Measurements from ENCODE around the gene POT1. TPM values are rescaled to one million over a fixed set of nuclear protein-coding genes. Genes with fewer than 3 reads are reported as not detected.

POT1 gene
- total and polyA plus RNA-seq, 7 experiments from 2014 or later = 13.1 to 33.8 (median 26.9) TPM

- ChIA-PET POLR2A (no interaction called here), CTCF (interaction anchor here (0.7 kb wide), 1 partner anchor 12 kb away, joined by 3 read pairs; no protein-coding TSS in a partner anchor)
- Mint-ChIP-seq H3K27ac (no peak overlapping the region), H3K9me3 (peaks cover 0 to 6% (median 0%) of the 10 kb centered on the region in 11 donors), H3K36me3 (peaks cover 9 to 64% (median 38%) of the 10 kb centered on the region in 5 donors), H3K4me1 (peaks cover 2 to 19% (median 10%) of the 10 kb centered on the region in 7 donors), H3K27me3 (no peaks in the 10 kb centered on the region), H3K4me3 (no peak overlapping the region)
- H3K9me3 ChIP-seq (ENCODE audit: control insufficient read depth in 2 of 3, low read length in 3 of 3) = no peaks in the 10 kb centered on the region
- H3K4me1 ChIP-seq (ENCODE audit: control insufficient read depth in 2 of 2, insufficient read depth in 2 of 2, low read length in 2 of 2) = no peaks in the 10 kb centered on the region
- peaks cover 0 to 5% (median 4%) of the 10 kb centered on the region in 3 experiments for H3K36me3 ChIP-seq (ENCODE audit: control insufficient read depth in 2 of 3, insufficient read depth in 3 of 3, low read length in 3 of 3)
- no peak overlapping the region for H3K4me3 ChIP-seq (ENCODE audit: low read length)
- no peak for ATAC-seq
- no peak for DNase-seq
- intact Hi-C loops (cut with micrococcal nuclease) = no loop called here
- H3K27ac ChIP-seq (ENCODE audit: low read depth, low read length) = no peak overlapping the region
- no peaks in the 10 kb centered on the region for H3K27me3 ChIP-seq (ENCODE audit: control insufficient read depth in 2 of 2, insufficient read depth in 2 of 2, low read length in 2 of 2)
Observed at GRCh38 chr7:124898531-124898930, 31.1 kb downstream of the POT1 start.

GRCh38 chr7:124896001-124896400 is 33.6 kb downstream of the POT1 start:
- no peaks in the 10 kb centered on the region for H3K4me1 ChIP-seq (ENCODE audit: control insufficient read depth in 2 of 2, insufficient read depth in 2 of 2, low read length in 2 of 2)
- Mint-ChIP-seq H3K27ac (no peak overlapping the region), H3K36me3 (peaks cover 4 to 56% (median 33%) of the 10 kb centered on the region in 5 donors), H3K4me1 (peaks cover 0 to 6% (median 0%) of the 10 kb centered on the region in 7 donors), H3K27me3 (no peaks in the 10 kb centered on the region), H3K9me3 (no peaks in the 10 kb centered on the region), H3K4me3 (no peak overlapping the region)
- no peaks in the 10 kb centered on the region for H3K27me3 ChIP-seq (ENCODE audit: control insufficient read depth in 2 of 2, insufficient read depth in 2 of 2, low read length in 2 of 2)
- H3K9me3 ChIP-seq (ENCODE audit: control insufficient read depth in 2 of 3, low read length in 3 of 3) = no peaks in the 10 kb centered on the region
- no peak overlapping the region for H3K4me3 ChIP-seq (ENCODE audit: low read length)
- POLR2A ChIA-PET = no interaction called here
- H3K27ac ChIP-seq (ENCODE audit: low read depth, low read length) = no peak overlapping the region
- DNase-seq (no peak), ATAC-seq (no peak)
- CTCF ChIA-PET = no interaction called here
- H3K36me3 ChIP-seq (ENCODE audit: control insufficient read depth in 2 of 3, insufficient read depth in 3 of 3, low read length in 3 of 3) = peaks cover 0 to 19% (median 5%) of the 10 kb centered on the region in 3 experiments
- intact Hi-C loops (cut with micrococcal nuclease) = no loop called here

DNA sequence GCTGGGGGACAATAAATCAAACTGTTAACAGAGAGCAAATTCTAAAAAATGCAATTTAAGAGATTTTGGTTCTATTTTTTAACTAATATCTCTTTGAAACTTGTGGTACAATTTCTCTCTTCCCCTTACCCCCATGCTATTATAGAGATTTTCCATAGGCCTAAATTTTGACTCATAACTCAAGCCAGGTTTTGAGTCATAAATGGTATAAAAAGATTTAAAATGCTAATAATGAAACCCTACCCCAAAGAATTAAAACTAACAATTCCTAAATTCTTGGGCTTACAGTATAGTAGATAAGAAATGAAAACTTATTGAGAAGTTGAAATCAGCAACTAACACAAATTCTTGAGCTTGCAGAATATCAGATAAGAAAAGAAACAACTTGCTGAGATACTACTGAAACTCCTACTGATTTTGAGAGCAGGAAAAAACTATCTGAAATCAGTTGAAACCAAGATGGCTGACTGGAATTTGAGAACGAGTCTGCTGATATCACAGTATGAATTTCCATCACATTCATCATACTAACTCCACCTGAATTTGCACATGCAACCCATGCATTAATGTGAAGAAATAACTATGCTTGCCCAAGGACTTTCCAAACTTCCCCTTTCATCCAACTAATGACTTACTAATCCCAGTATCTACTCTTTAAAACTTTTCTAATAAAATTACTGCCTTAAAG is 36.3 kb downstream of the POT1 start:
- Histone ChIP-seq H3K27me3 (ENCODE audit: control insufficient read depth in 2 of 2, insufficient read depth in 2 of 2, low read length in 2 of 2) (no peaks in the 10 kb centered on the region), H3K9me3 (ENCODE audit: control insufficient read depth in 2 of 3, low read length in 3 of 3) (no peaks in the 10 kb centered on the region), H3K36me3 (ENCODE audit: control insufficient read depth in 2 of 3, insufficient read depth in 3 of 3, low read length in 3 of 3) (peaks cover 5 to 23% (median 6%) of the 10 kb centered on the region in 3 experiments), H3K4me3 (ENCODE audit: low read length) (no peak overlapping the region), H3K4me1 (ENCODE audit: control insufficient read depth in 2 of 2, insufficient read depth in 2 of 2, low read length in 2 of 2) (no peaks in the 10 kb centered on the region), H3K27ac (ENCODE audit: low read depth, low read length) (no peak overlapping the region)
- Mint-ChIP-seq H3K9me3 (no peaks in the 10 kb centered on the region), H3K4me3 (no peak overlapping the region), H3K36me3 (peaks cover 4 to 65% (median 49%) of the 10 kb centered on the region in 5 donors), H3K27me3 (no peaks in the 10 kb centered on the region), H3K4me1 (peaks cover 0 to 4% (median 0%) of the 10 kb centered on the region in 7 donors), H3K27ac (no peak overlapping the region)
- ChIA-PET POLR2A (no interaction called here), CTCF (no interaction called here)
- intact Hi-C loops (cut with micrococcal nuclease) = no loop called here
- DNase-seq = no peak
- no peak for ATAC-seq

GRCh38 chr7:124887247-124887646 is 42.4 kb downstream of the POT1 start:
- Histone ChIP-seq H3K27ac (ENCODE audit: low read depth, low read length) (no peak overlapping the region), H3K4me3 (ENCODE audit: low read length) (no peak overlapping the region), H3K36me3 (ENCODE audit: control insufficient read depth in 2 of 3, insufficient read depth in 3 of 3, low read length in 3 of 3) (peaks cover 0 to 15% (median 6%) of the 10 kb centered on the region in 3 experiments), H3K27me3 (ENCODE audit: control insufficient read depth in 2 of 2, insufficient read depth in 2 of 2, low read length in 2 of 2) (no peaks in the 10 kb centered on the region), H3K9me3 (ENCODE audit: control insufficient read depth in 2 of 3, low read length in 3 of 3) (no peaks in the 10 kb centered on the region), H3K4me1 (ENCODE audit: control insufficient read depth in 2 of 2, insufficient read depth in 2 of 2, low read length in 2 of 2) (no peaks in the 10 kb centered on the region)
- Mint-ChIP-seq H3K27me3 (no peaks in the 10 kb centered on the region), H3K9me3 (no peaks in the 10 kb centered on the region), H3K27ac (no peak overlapping the region), H3K36me3 (peaks cover 4 to 35% (median 28%) of the 10 kb centered on the region in 5 donors), H3K4me3 (no peak overlapping the region), H3K4me1 (no peaks in the 10 kb centered on the region)
- intact Hi-C loops (cut with micrococcal nuclease) = no loop called here
- POLR2A ChIA-PET = no interaction called here
- no peak for ATAC-seq
- CTCF ChIA-PET = no interaction called here
- no peak for DNase-seq

GRCh38 chr7:124881981-124882380 is 47.6 kb downstream of the POT1 start:
- POLR2A ChIA-PET = no interaction called here

GRCh38 chr7:124879771-124880170 is 49.9 kb downstream of the POT1 start:
- Mint-ChIP-seq H3K4me1 (no peaks in the 10 kb centered on the region), H3K9me3 (no peaks in the 10 kb centered on the region), H3K4me3 (no peak overlapping the region), H3K27ac (no peak overlapping the region), H3K27me3 (no peaks in the 10 kb centered on the region), H3K36me3 (peaks cover 0 to 29% (median 12%) of the 10 kb centered on the region in 5 donors)
- ATAC-seq (no peak), DNase-seq (no peak)
- ChIA-PET CTCF (no interaction called here), POLR2A (no interaction called here)
- no peak overlapping the region for H3K4me3 ChIP-seq (ENCODE audit: low read length)
- H3K4me1 ChIP-seq (ENCODE audit: control insufficient read depth in 2 of 2, insufficient read depth in 2 of 2, low read length in 2 of 2) = no peaks in the 10 kb centered on the region
- H3K27me3 ChIP-seq (ENCODE audit: control insufficient read depth in 2 of 2, insufficient read depth in 2 of 2, low read length in 2 of 2) = no peaks in the 10 kb centered on the region
- no peak overlapping the region for H3K27ac ChIP-seq (ENCODE audit: low read depth, low read length)
- H3K9me3 ChIP-seq (ENCODE audit: control insufficient read depth in 2 of 3, low read length in 3 of 3) = no peaks in the 10 kb centered on the region
- intact Hi-C loops (cut with micrococcal nuclease) = loop anchor here in 1 of 2 donors (10.0 kb wide), 1 partner anchor 615 kb away; no protein-coding TSS in a partner anchor
- no peaks in the 10 kb centered on the region for H3K36me3 ChIP-seq (ENCODE audit: control insufficient read depth in 2 of 3, insufficient read depth in 3 of 3, low read length in 3 of 3)

More at GRCh38 chr7:124881981-124882380, 47.6 kb downstream of the POT1 start:
- Histone ChIP-seq H3K4me3 (ENCODE audit: low read length) (no peak overlapping the region), H3K36me3 (ENCODE audit: control insufficient read depth in 2 of 3, insufficient read depth in 3 of 3, low read length in 3 of 3) (no peaks in the 10 kb centered on the region), H3K9me3 (ENCODE audit: control insufficient read depth in 2 of 3, low read length in 3 of 3) (no peaks in the 10 kb centered on the region), H3K27ac (ENCODE audit: low read depth, low read length) (no peak overlapping the region), H3K27me3 (ENCODE audit: control insufficient read depth in 2 of 2, insufficient read depth in 2 of 2, low read length in 2 of 2) (no peaks in the 10 kb centered on the region), H3K4me1 (ENCODE audit: control insufficient read depth in 2 of 2, insufficient read depth in 2 of 2, low read length in 2 of 2) (no peaks in the 10 kb centered on the region)
- H3K36me3 Mint-ChIP-seq = peaks cover 0 to 21% (median 8%) of the 10 kb centered on the region in 5 donors
- no peak for ATAC-seq
- no peaks in the 10 kb centered on the region for H3K27me3 Mint-ChIP-seq
- no peaks in the 10 kb centered on the region for H3K4me1 Mint-ChIP-seq
- CTCF ChIA-PET = interaction anchor here (0.9 kb wide), 1 partner anchor 31 kb away, joined by 3 read pairs; no protein-coding TSS in a partner anchor
- no peaks in the 10 kb centered on the region for H3K9me3 Mint-ChIP-seq
- DNase-seq = no peak
- H3K27ac Mint-ChIP-seq = no peak overlapping the region
- intact Hi-C loops (cut with micrococcal nuclease) = no loop called here
- no peak overlapping the region for H3K4me3 Mint-ChIP-seq

GRCh38 chr7:124879103-124879502 is 50.5 kb downstream of the POT1 start:
- intact Hi-C loops (cut with micrococcal nuclease) = loop anchor here in 1 of 2 donors (10.0 kb wide), 1 partner anchor 616 kb away; no protein-coding TSS in a partner anchor
- H3K27me3 ChIP-seq (ENCODE audit: control insufficient read depth in 2 of 2, insufficient read depth in 2 of 2, low read length in 2 of 2) = no peaks in the 10 kb centered on the region
- no peaks in the 10 kb centered on the region for H3K36me3 ChIP-seq (ENCODE audit: control insufficient read depth in 2 of 3, insufficient read depth in 3 of 3, low read length in 3 of 3)
- no peak overlapping the region for H3K4me3 ChIP-seq (ENCODE audit: low read length)
- Mint-ChIP-seq H3K4me1 (no peaks in the 10 kb centered on the region), H3K36me3 (peaks cover 0 to 29% (median 12%) of the 10 kb centered on the region in 5 donors), H3K9me3 (no peaks in the 10 kb centered on the region), H3K4me3 (no peak overlapping the region), H3K27me3 (no peaks in the 10 kb centered on the region), H3K27ac (no peak overlapping the region)
- DNase-seq = no peak
- no peak for ATAC-seq
- POLR2A ChIA-PET = no interaction called here
- no peaks in the 10 kb centered on the region for H3K9me3 ChIP-seq (ENCODE audit: control insufficient read depth in 2 of 3, low read length in 3 of 3)
- H3K4me1 ChIP-seq (ENCODE audit: control insufficient read depth in 2 of 2, insufficient read depth in 2 of 2, low read length in 2 of 2) = no peaks in the 10 kb centered on the region
- no peak overlapping the region for H3K27ac ChIP-seq (ENCODE audit: low read depth, low read length)
- CTCF ChIA-PET = no interaction called here
